ENCODE data around the gene MRGPRX4. TPM values are rescaled to one million over a fixed set of nuclear protein-coding genes. Genes with fewer than 3 reads are reported as not detected.

The MRGPRX4 gene
- total RNA-seq, 1 donor from 2014 or later: not detected

GRCh38 chr11:18144243-18144642 lies 28.4 kb upstream of the MRGPRX4 start:
- Mint-ChIP-seq H3K27me3 (ENCODE audit: low read depth) (peaks cover 12% of the 10 kb centered on the region), H3K9me3 (ENCODE audit: low read depth) (no peaks in the 10 kb centered on the region), H3K4me1 (ENCODE audit: low read depth) (no peaks in the 10 kb centered on the region), H3K27ac (ENCODE audit: unreplicated experiment) (no peak overlapping the region), H3K36me3 (ENCODE audit: low read depth) (no peaks in the 10 kb centered on the region), H3K4me3 (ENCODE audit: unreplicated experiment) (no peak overlapping the region)
- no peak for DNase-seq (ENCODE audit: low spot score)
- TF ChIP-seq CTCF (IDR thresholded peaks at IDR 0.05): no peak

GRCh38 chr11:18145025-18145424 lies 27.6 kb upstream of the MRGPRX4 start:
- Mint-ChIP-seq H3K27me3 (ENCODE audit: low read depth) (peaks cover 14% of the 10 kb centered on the region), H3K36me3 (ENCODE audit: low read depth) (no peaks in the 10 kb centered on the region), H3K27ac (ENCODE audit: unreplicated experiment) (no peak overlapping the region), H3K4me1 (ENCODE audit: low read depth) (no peaks in the 10 kb centered on the region), H3K9me3 (ENCODE audit: low read depth) (no peaks in the 10 kb centered on the region), H3K4me3 (ENCODE audit: unreplicated experiment) (no peak overlapping the region)
- peak; percentile 68 for TF ChIP-seq CTCF (IDR thresholded peaks at IDR 0.05)
- DNase-seq (ENCODE audit: low spot score): no peak

GRCh38 chr11:18145837-18146236 lies 26.8 kb upstream of the MRGPRX4 start:
- no peaks in the 10 kb centered on the region for H3K4me1 Mint-ChIP-seq (ENCODE audit: low read depth)
- H3K36me3 Mint-ChIP-seq (ENCODE audit: low read depth): no peaks in the 10 kb centered on the region
- peaks cover 15% of the 10 kb centered on the region for H3K27me3 Mint-ChIP-seq (ENCODE audit: low read depth)
- no peak for TF ChIP-seq CTCF (IDR thresholded peaks at IDR 0.05)
- no peak for DNase-seq (ENCODE audit: low spot score)
- no peak overlapping the region for H3K27ac Mint-ChIP-seq (ENCODE audit: unreplicated experiment)
- H3K9me3 Mint-ChIP-seq (ENCODE audit: low read depth): no peaks in the 10 kb centered on the region
- no peak overlapping the region for H3K4me3 Mint-ChIP-seq (ENCODE audit: unreplicated experiment)

- Mint-ChIP-seq H3K36me3 (ENCODE audit: low read depth) (no peaks in the 10 kb centered on the region), H3K9me3 (ENCODE audit: low read depth) (no peaks in the 10 kb centered on the region), H3K27me3 (ENCODE audit: low read depth) (peaks cover 32% of the 10 kb centered on the region), H3K4me3 (ENCODE audit: unreplicated experiment) (no peak overlapping the region), H3K27ac (ENCODE audit: unreplicated experiment) (no peak overlapping the region), H3K4me1 (ENCODE audit: low read depth) (no peaks in the 10 kb centered on the region)
- no peak for TF ChIP-seq CTCF (IDR thresholded peaks at IDR 0.05)
- no peak for DNase-seq (ENCODE audit: low spot score)
These were observed 21.1 kb upstream of the MRGPRX4 start for GRCh38 chr11:18151581-18151980.

GRCh38 chr11:18168372-18168771 lies 4.3 kb upstream of the MRGPRX4 start:
- Mint-ChIP-seq H3K4me3 (ENCODE audit: unreplicated experiment) (no peak overlapping the region), H3K27me3 (ENCODE audit: low read depth) (peaks cover 38% of the 10 kb centered on the region), H3K9me3 (ENCODE audit: low read depth) (peaks cover 24% of the 10 kb centered on the region), H3K4me1 (ENCODE audit: low read depth) (no peaks in the 10 kb centered on the region), H3K27ac (ENCODE audit: unreplicated experiment) (no peak overlapping the region), H3K36me3 (ENCODE audit: low read depth) (no peaks in the 10 kb centered on the region)
- TF ChIP-seq CTCF (IDR thresholded peaks at IDR 0.05): no peak
- DNase-seq (ENCODE audit: low spot score): no peak

All from chondrocyte (in vitro differentiated cells).